Progenitor cell of endocrine pancreas (in vitro differentiated cells): Measurements from ENCODE around the gene DNAH8. TPM values are rescaled to one million over a fixed set of nuclear protein-coding genes. Genes with fewer than 3 reads are reported as not detected.

Experiments used
- DNase-seq: peaks from one replicate; pipeline ENCODE4 v3.0.0; 2021; ENCODE audit warnings: low spot score; ENCODE audit not compliant: unreplicated experiment
- H3K27ac Mint-ChIP-seq: 2 replicates; pipeline ENCODE4 v1.8.0; 2021; ENCODE audit warnings: mild to moderate bottlenecking, moderate library complexity, mixed read lengths
- H3K27me3 Mint-ChIP-seq: 2 replicates; pipeline ENCODE4 v1.8.0; 2021; ENCODE audit warnings: mixed read lengths
- H3K36me3 Mint-ChIP-seq: 2 replicates; pipeline ENCODE4 v1.8.0; 2022; ENCODE audit warnings: mixed read lengths; ENCODE audit not compliant: insufficient read depth
- H3K4me1 Mint-ChIP-seq: 2 replicates; pipeline ENCODE4 v1.8.0; 2021; ENCODE audit warnings: low read depth, mixed read lengths
- H3K4me3 Mint-ChIP-seq: 2 replicates; pipeline ENCODE4 v1.8.0; 2021; ENCODE audit warnings: low read depth, mild to moderate bottlenecking, moderate library complexity, mixed read lengths
- H3K9me3 Mint-ChIP-seq: 2 replicates; pipeline ENCODE4 v1.8.0; 2021; ENCODE audit warnings: low read depth, mixed read lengths
- total RNA-seq: library from RNA; stranded (reverse); gene quantifications from 2 replicates; pipeline ENCODE4 v1.2.1, GENCODE V29; 2021
- TF ChIP-seq, protein P1 (sequence below): fragments of 200-600 bp; sonication (generic); IDR thresholded peaks from one replicate; pipeline ENCODE4 v1.5.0; 2021; ENCODE audit warnings: antibody characterized with exemption, mild to moderate bottlenecking; ENCODE audit not compliant: unreplicated experiment

DNAH8 gene
- total RNA-seq, 1 donor from 2014 or later: 0.12 TPM

DNA sequence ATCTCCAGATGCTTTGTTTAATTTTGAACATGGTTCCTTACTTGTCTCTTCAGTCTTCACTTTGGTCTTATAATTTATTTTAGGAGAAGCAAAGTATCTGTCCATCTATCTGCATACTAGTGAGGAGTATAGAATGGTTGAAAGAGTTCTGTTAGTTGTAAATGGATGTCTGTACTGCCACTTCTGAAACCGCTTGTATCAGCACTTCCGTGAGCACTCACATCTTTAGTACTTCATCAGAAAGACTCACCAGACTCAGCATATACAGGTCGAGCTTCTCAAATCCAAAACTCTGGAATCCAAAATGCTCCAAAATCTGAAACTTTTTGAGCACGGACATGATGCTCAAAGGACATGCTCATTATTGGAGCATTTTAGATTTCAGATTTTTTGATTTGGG is 191.5 kb downstream of the DNAH8 start:
- TF ChIP-seq, protein P1, sequence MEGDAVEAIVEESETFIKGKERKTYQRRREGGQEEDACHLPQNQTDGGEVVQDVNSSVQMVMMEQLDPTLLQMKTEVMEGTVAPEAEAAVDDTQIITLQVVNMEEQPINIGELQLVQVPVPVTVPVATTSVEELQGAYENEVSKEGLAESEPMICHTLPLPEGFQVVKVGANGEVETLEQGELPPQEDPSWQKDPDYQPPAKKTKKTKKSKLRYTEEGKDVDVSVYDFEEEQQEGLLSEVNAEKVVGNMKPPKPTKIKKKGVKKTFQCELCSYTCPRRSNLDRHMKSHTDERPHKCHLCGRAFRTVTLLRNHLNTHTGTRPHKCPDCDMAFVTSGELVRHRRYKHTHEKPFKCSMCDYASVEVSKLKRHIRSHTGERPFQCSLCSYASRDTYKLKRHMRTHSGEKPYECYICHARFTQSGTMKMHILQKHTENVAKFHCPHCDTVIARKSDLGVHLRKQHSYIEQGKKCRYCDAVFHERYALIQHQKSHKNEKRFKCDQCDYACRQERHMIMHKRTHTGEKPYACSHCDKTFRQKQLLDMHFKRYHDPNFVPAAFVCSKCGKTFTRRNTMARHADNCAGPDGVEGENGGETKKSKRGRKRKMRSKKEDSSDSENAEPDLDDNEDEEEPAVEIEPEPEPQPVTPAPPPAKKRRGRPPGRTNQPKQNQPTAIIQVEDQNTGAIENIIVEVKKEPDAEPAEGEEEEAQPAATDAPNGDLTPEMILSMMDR: no peak
- Mint-ChIP-seq H3K36me3 (no peaks in the 10 kb centered on the region), H3K27me3 (no peaks in the 10 kb centered on the region), H3K27ac (no peak overlapping the region), H3K9me3 (peaks cover 3% of the 10 kb centered on the region), H3K4me3 (no peak overlapping the region), H3K4me1 (peaks cover 23% of the 10 kb centered on the region)
- no peak for DNase-seq

DNA sequence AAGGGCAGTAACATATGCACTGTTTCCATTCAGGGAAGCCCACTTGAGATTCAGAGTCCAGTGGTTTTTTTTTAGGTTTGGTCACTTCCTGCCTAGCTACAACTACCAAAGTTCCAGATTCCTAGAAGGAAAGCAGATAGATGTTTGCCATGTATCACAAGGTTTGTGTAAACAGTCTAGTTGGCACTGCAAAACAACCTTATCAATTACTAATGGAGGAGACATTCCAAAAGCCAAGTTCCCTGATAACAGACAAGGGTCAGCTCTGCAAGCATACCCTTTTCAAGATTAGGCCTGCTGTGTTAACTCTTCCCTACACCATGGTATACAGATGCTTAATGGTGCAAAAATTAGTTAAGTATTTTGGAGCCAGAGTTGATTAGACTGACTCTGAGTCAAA is 192.2 kb downstream of the DNAH8 start:
- Mint-ChIP-seq H3K4me3 (no peak overlapping the region), H3K36me3 (no peaks in the 10 kb centered on the region), H3K9me3 (peaks cover 3% of the 10 kb centered on the region), H3K27ac (no peak overlapping the region), H3K27me3 (no peaks in the 10 kb centered on the region), H3K4me1 (peaks cover 23% of the 10 kb centered on the region)
- TF ChIP-seq, protein P1: no peak
- DNase-seq: no peak

DNA sequence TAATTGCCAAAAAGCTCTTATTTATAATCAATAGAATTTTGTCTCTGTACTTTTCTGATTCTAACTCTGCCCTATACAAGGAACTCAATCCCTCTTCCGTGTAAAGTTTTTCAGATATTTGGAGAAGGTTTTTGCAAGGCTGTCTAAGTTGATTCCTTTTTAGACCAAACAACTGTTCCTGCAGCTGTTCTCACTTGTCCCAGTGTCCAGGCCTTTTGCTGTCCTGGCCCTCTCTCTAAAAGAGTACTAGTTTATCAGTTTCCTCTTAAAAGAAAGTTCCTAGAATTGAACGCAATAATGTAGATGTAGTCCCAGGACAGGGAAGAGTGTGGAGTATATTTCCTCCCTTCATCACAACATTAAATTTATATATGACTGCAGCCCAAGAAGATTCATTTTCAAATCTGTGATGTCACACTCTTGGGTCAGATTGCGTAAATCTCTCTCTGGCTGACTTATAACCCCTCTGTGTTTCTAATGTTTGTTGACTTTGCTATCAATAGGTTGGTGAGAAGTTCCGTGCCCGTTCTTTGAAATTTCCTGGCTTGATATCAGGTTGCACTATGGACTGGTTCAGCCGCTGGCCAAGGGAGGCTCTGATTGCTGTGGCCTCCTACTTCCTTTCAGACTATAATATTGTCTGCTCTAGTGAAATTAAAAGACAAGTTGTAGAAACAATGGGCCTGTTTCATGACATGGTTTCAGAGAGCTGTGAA is 194.1 kb downstream of the DNAH8 start:
- Mint-ChIP-seq H3K4me3 (no peak overlapping the region), H3K36me3 (no peaks in the 10 kb centered on the region)

DNA sequence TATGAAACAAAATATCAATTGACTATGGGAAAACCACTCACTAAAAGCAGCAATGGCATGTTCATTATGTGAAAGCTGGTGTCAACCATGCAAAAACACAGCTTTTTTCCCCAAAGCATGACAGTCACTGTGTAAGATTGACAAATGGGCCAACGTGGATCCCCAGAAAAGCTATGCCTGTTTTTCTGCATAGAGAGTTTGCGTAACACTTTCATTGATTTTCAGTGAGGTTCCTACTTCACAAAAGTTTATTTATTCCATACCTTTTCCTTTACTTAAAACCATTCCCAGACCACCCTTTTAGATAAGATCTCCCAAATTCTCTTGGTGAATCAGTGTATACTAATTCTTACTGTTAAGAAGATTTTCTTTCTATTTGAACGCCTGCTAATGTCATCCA is 195.1 kb downstream of the DNAH8 start:
- TF ChIP-seq, protein P1: no peak
- peaks cover 23% of the 10 kb centered on the region for H3K4me1 Mint-ChIP-seq
- no peak for DNase-seq
- H3K27me3 Mint-ChIP-seq: no peaks in the 10 kb centered on the region
- no peak overlapping the region for H3K4me3 Mint-ChIP-seq
- no peak overlapping the region for H3K27ac Mint-ChIP-seq
- no peaks in the 10 kb centered on the region for H3K36me3 Mint-ChIP-seq
- H3K9me3 Mint-ChIP-seq: peaks cover 3% of the 10 kb centered on the region

More for the DNA sequence above, 194.1 kb downstream of the DNAH8 start:
- DNase-seq: no peak
- H3K27ac Mint-ChIP-seq: peak overlapping the region; percentile 3
- TF ChIP-seq, protein P1: no peak
- H3K9me3 Mint-ChIP-seq: peaks cover 3% of the 10 kb centered on the region
- H3K27me3 Mint-ChIP-seq: no peaks in the 10 kb centered on the region
- H3K4me1 Mint-ChIP-seq: peaks cover 23% of the 10 kb centered on the region

DNA sequence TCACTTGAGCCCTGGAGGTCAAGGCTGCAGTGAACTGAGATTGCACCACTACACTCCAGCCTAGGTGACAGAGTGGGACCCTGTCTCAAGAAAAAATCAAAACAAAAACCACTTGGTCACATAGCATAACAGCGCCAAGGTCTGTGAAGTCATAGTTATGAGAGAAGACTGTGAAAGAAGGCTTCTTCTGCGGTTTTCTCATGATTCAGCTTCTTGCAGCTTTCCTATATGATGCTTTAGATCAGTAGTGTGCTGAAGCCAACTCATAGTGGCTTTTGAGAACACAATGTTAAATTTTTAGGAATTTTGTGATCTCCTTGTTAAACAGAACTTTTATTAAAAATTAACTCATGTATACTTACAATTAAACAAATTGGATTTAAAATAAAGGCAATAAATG is 197.3 kb downstream of the DNAH8 start:
- peaks cover 21% of the 10 kb centered on the region for H3K4me1 Mint-ChIP-seq
- no peak overlapping the region for H3K27ac Mint-ChIP-seq
- H3K27me3 Mint-ChIP-seq: no peaks in the 10 kb centered on the region
- no peak overlapping the region for H3K4me3 Mint-ChIP-seq
- H3K36me3 Mint-ChIP-seq: no peaks in the 10 kb centered on the region
- TF ChIP-seq, protein P1: no peak
- no peak for DNase-seq
- H3K9me3 Mint-ChIP-seq: peaks cover 3% of the 10 kb centered on the region
